MCF 10A (cell line): Measurements from ENCODE around the gene OCSTAMP. TPM values are rescaled to one million over a fixed set of nuclear protein-coding genes. Genes with fewer than 3 reads are reported as not detected.

Experiments used
- BruUV-seq: library from RNA; stranded (reverse); fragments of 400-500 nt; replicated peaks from 2 replicates; lab custom pipeline; 2021; lab: Mats Ljungman, UMichigan
- CTCF ChIA-PET: fragments of 300-600 bp; sonication (Branson Sonifier 250); formaldehyde crosslinking; extraction: SDS; loops from one replicate; lab custom pipeline; 2021; ENCODE audit warnings: antibody characterized with exemption, inconsistent platforms; lab: Yijun Ruan, JAX
- POLR2A ChIA-PET: fragments of 300-600, 350-650 bp; sonication (Branson Sonifier 250); formaldehyde crosslinking; extraction: SDS; loops from one replicate; lab custom pipeline; 2020; ENCODE audit warnings: antibody characterized with exemption, inconsistent platforms; lab: Yijun Ruan, JAX
- DNase-seq: peaks from one replicate; pipeline ENCODE4 v3.0.0-alpha.2; 2018; ENCODE audit not compliant: unreplicated experiment
- H3K27ac Mint-ChIP-seq: one replicate; pipeline ENCODE4 v1.8.0; 2022; ENCODE audit warnings: mild to moderate bottlenecking, low read depth, mixed read lengths; ENCODE audit not compliant: unreplicated experiment
- H3K27me3 Mint-ChIP-seq: one replicate; pipeline ENCODE4 v1.8.0; 2022; ENCODE audit warnings: mixed read lengths; ENCODE audit not compliant: insufficient read depth, unreplicated experiment
- H3K36me3 Mint-ChIP-seq: one replicate; pipeline ENCODE4 v1.8.0; 2022; ENCODE audit warnings: mild to moderate bottlenecking, moderate library complexity, mixed read lengths; ENCODE audit not compliant: insufficient read depth, unreplicated experiment
- H3K4me1 Mint-ChIP-seq: one replicate; pipeline ENCODE4 v1.8.0; 2022; ENCODE audit warnings: mixed read lengths; ENCODE audit not compliant: insufficient read depth, unreplicated experiment
- H3K4me3 Mint-ChIP-seq: one replicate; pipeline ENCODE4 v1.8.0; 2022; ENCODE audit warnings: mild to moderate bottlenecking, moderate library complexity, mixed read lengths; ENCODE audit not compliant: unreplicated experiment
- H3K9me3 Mint-ChIP-seq: one replicate; pipeline ENCODE4 v1.8.0; 2022; ENCODE audit warnings: mixed read lengths; ENCODE audit not compliant: unreplicated experiment
- intact Hi-C: fragments of 100-400 bp; cut with micrococcal nuclease; formaldehyde crosslinking; loops from 2 replicates; pipeline ENCODE4 v1.14.1; 2022
- total RNA-seq: library from RNA; stranded (reverse); gene quantifications from 2 replicates; pipeline ENCODE4 v1.2.3, GENCODE V29; 2022
- TF ChIP-seq, protein P1 (sequence below): fragments of 200-600 bp; IDR thresholded peaks from one replicate; pipeline ENCODE4 v1.8.0; 2022; ENCODE audit warnings: antibody characterized with exemption, mild to moderate bottlenecking; ENCODE audit not compliant: unreplicated experiment

The OCSTAMP gene
- total RNA-seq, 1 experiment from 2014 or later = not detected

- ChIA-PET CTCF (interaction anchor here (0.5 to 1.6 kb wide), 3 partner anchors 22 to 857 kb away, joined by 3 to 4 read pairs (median 3); no protein-coding TSS in a partner anchor), POLR2A (no interaction called here)
- TF ChIP-seq, protein P1, sequence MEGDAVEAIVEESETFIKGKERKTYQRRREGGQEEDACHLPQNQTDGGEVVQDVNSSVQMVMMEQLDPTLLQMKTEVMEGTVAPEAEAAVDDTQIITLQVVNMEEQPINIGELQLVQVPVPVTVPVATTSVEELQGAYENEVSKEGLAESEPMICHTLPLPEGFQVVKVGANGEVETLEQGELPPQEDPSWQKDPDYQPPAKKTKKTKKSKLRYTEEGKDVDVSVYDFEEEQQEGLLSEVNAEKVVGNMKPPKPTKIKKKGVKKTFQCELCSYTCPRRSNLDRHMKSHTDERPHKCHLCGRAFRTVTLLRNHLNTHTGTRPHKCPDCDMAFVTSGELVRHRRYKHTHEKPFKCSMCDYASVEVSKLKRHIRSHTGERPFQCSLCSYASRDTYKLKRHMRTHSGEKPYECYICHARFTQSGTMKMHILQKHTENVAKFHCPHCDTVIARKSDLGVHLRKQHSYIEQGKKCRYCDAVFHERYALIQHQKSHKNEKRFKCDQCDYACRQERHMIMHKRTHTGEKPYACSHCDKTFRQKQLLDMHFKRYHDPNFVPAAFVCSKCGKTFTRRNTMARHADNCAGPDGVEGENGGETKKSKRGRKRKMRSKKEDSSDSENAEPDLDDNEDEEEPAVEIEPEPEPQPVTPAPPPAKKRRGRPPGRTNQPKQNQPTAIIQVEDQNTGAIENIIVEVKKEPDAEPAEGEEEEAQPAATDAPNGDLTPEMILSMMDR = no peak
- Mint-ChIP-seq H3K27me3 (peaks cover 22% of the 10 kb centered on the region), H3K27ac (no peak overlapping the region), H3K4me1 (no peaks in the 10 kb centered on the region), H3K4me3 (no peak overlapping the region), H3K36me3 (no peaks in the 10 kb centered on the region), H3K9me3 (no peaks in the 10 kb centered on the region)
- no peak for DNase-seq
- no TSS peak for BruUV-seq
- intact Hi-C loops = no loop called here
Observed at GRCh38 chr20:46583411-46584214, 33.2 kb upstream of the OCSTAMP start.

- H3K36me3 Mint-ChIP-seq = no peaks in the 10 kb centered on the region
- intact Hi-C loops = no loop called here
- no peak for DNase-seq
- H3K4me1 Mint-ChIP-seq = no peaks in the 10 kb centered on the region
- H3K27ac Mint-ChIP-seq = no peak overlapping the region
- H3K27me3 Mint-ChIP-seq = peaks cover 28% of the 10 kb centered on the region
- ChIA-PET POLR2A (interaction anchor here (0.8 kb wide), 1 partner anchor 77 kb away, joined by 3 read pairs; no protein-coding TSS in a partner anchor), CTCF (interaction anchor here (0.7 to 1.6 kb wide), 6 partner anchors 16 to 98 kb away, joined by 3 to 4 read pairs (median 3); no protein-coding TSS in a partner anchor)
- H3K4me3 Mint-ChIP-seq = no peak overlapping the region
- TF ChIP-seq, protein P1 = no peak
- no peaks in the 10 kb centered on the region for H3K9me3 Mint-ChIP-seq
- no TSS peak for BruUV-seq
Observed at GRCh38 chr20:46582648-46583047, 32.2 kb upstream of the OCSTAMP start.

DNA sequence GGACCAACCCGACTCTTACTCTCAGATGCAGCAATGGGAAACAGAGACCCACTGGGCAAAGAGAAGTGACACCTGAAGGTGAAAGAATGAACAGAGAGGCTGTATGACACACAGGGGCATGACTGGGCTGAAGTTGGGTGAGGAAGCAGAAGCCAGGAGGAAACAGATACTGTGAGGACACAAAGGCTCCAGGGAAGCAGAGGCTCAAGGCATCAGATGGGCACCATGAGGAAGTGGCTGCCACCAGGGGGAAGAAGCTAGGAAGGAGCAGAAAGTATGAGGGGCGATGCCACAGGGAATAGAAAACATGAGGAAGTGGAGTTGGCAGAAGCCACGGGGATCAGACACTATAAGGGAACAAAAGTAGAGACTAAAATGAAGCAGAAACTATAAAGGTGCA is 30.9 kb upstream of the OCSTAMP start:
- peaks cover 28% of the 10 kb centered on the region for H3K27me3 Mint-ChIP-seq

More for the DNA sequence above, 30.9 kb upstream of the OCSTAMP start:
- CTCF ChIA-PET = interaction anchor here (1.3 kb wide), 1 partner anchor 18 kb away, joined by 4 read pairs; no protein-coding TSS in a partner anchor
- H3K4me1 Mint-ChIP-seq = no peaks in the 10 kb centered on the region
- no peaks in the 10 kb centered on the region for H3K36me3 Mint-ChIP-seq
- TF ChIP-seq, protein P1 = no peak
- H3K4me3 Mint-ChIP-seq = no peak overlapping the region
- no peaks in the 10 kb centered on the region for H3K9me3 Mint-ChIP-seq
- no peak overlapping the region for H3K27ac Mint-ChIP-seq
- no peak for DNase-seq
- POLR2A ChIA-PET = no interaction called here
- intact Hi-C loops = no loop called here
- BruUV-seq = no TSS peak
